HepG2 (cell line): ENCODE results near the gene ZNF444. TPM values are rescaled to one million over a fixed set of nuclear protein-coding genes. Genes with fewer than 3 reads are reported as not detected.

Source experiments
- DNMT1 ChIP-seq: sonication (generic); formaldehyde crosslinking; IDR thresholded peaks from 2 replicates; pipeline ENCODE4 v1.5.1; 2020; ENCODE audit warnings: mild to moderate bottlenecking, missing genetic modification reagents
- E2F1 ChIP-seq: sonication (generic); formaldehyde crosslinking; IDR thresholded peaks from 2 replicates; pipeline ENCODE4 v1.5.0; 2020; ENCODE audit warnings: missing genetic modification reagents
- GLMP ChIP-seq: sonication (generic); formaldehyde crosslinking; IDR thresholded peaks from 2 replicates; pipeline ENCODE4 v1.9.0; 2021; ENCODE audit warnings: missing genetic modification reagents, mild to moderate bottlenecking, borderline replicate concordance
- IKZF5 ChIP-seq: IDR thresholded peaks from 2 replicates; pipeline ENCODE4 v1.6.1; 2018; ENCODE audit warnings: missing genetic modification reagents, mild to moderate bottlenecking, missing compliant biosample characterization
- KDM6A ChIP-seq: IDR thresholded peaks from 2 replicates; pipeline ENCODE4 v1.6.1; 2016; ENCODE audit warnings: low read depth
- MTA3 ChIP-seq: sonication (generic); formaldehyde crosslinking; IDR thresholded peaks from 2 replicates; pipeline ENCODE4 v1.4.0; 2020; ENCODE audit warnings: missing genetic modification reagents
- NCOA5 ChIP-seq: sonication (generic); formaldehyde crosslinking; IDR thresholded peaks from 2 replicates; pipeline ENCODE4 v1.4.0; 2020; ENCODE audit warnings: missing genetic modification reagents
- PHF20 ChIP-seq: sonication (generic); formaldehyde crosslinking; IDR thresholded peaks from 2 replicates; pipeline ENCODE4 v1.5.0; 2020; ENCODE audit warnings: mild to moderate bottlenecking, missing genetic modification reagents
- RBFOX2 ChIP-seq: fragments of 200-400 bp; formaldehyde crosslinking; IDR thresholded peaks from 2 replicates; pipeline ENCODE4 v1.6.1; 2017; ENCODE audit warnings: low read depth, mild to moderate bottlenecking, low read length
- SALL1 ChIP-seq: sonication (generic); formaldehyde crosslinking; IDR thresholded peaks from 2 replicates; pipeline ENCODE4 v1.8.0; 2022; ENCODE audit warnings: mild to moderate bottlenecking, missing genetic modification reagents
- SMC3 ChIP-seq: IDR thresholded peaks from 2 replicates; pipeline ENCODE4 v1.6.1; 2011; ENCODE audit warnings: low read length, improper control_type of control experiment
- SRSF1 ChIP-seq: fragments of 200-400 bp; formaldehyde crosslinking; optimal IDR thresholded peaks from 2 replicates; pipeline ENCODE3; 2017; ENCODE audit warnings: mild to moderate bottlenecking, low read depth, low read length, moderate library complexity
- STAG1 ChIP-seq: sonication (generic); formaldehyde crosslinking; IDR thresholded peaks from 2 replicates; pipeline ENCODE4 v1.4.0; 2020; ENCODE audit warnings: missing genetic modification reagents
- TBP ChIP-seq: sonication (generic); formaldehyde crosslinking; IDR thresholded peaks from 2 replicates; pipeline ENCODE4 v1.5.0; 2020; ENCODE audit warnings: missing genetic modification reagents
- TEAD3 ChIP-seq: optimal IDR thresholded peaks from 2 replicates; pipeline ENCODE3; 2016; ENCODE audit warnings: borderline replicate concordance
- TERF1 ChIP-seq: sonication (generic); formaldehyde crosslinking; IDR thresholded peaks from 2 replicates; pipeline ENCODE4 v1.8.0; 2022; ENCODE audit warnings: mild to moderate bottlenecking, missing genetic modification reagents, moderate library complexity
- ZKSCAN1 ChIP-seq: fragments of 150-350 bp; IDR thresholded peaks from 2 replicates; pipeline ENCODE4 v1.6.1; 2014; ENCODE audit warnings: low read length
- ZNF20 ChIP-seq: sonication (generic); formaldehyde crosslinking; IDR thresholded peaks from 2 replicates; pipeline ENCODE4 v1.4.0; 2020; ENCODE audit warnings: mild to moderate bottlenecking, moderate library complexity, missing genetic modification reagents
- ZNF280B ChIP-seq: sonication (generic); formaldehyde crosslinking; IDR thresholded peaks from 2 replicates; pipeline ENCODE4 v1.5.0; 2020; ENCODE audit warnings: missing genetic modification reagents, mild to moderate bottlenecking, borderline replicate concordance
- ZNF281 ChIP-seq: sonication (generic); formaldehyde crosslinking; IDR thresholded peaks from 2 replicates; pipeline ENCODE4 v1.4.0; 2020; ENCODE audit warnings: missing genetic modification reagents, borderline replicate concordance
- ZNF816 ChIP-seq: sonication (generic); formaldehyde crosslinking; IDR thresholded peaks from 2 replicates; pipeline ENCODE4 v1.8.0; 2022; ENCODE audit warnings: missing genetic modification reagents, mild to moderate bottlenecking, borderline replicate concordance
- ZNF878 ChIP-seq: sonication (generic); formaldehyde crosslinking; IDR thresholded peaks from 2 replicates; pipeline ENCODE4 v1.8.1; 2023; ENCODE audit warnings: mild to moderate bottlenecking, missing genetic modification reagents, moderate library complexity
- polyA plus RNA-seq, 8 experiments: library from polyadenylated mRNA; depleted of rRNA in 3 of 8; stranded (reverse) in 7 of 8; unstranded in 1 of 8; fragments of >200 nt; fragmentation: Illumina TruSeq in 4 of 8; extraction: Trizol in 4 of 8; gene quantifications; 2 replicates each; pipeline versions ENCODE4 v1.2.1 to v1.2.3, GENCODE V29; 2011 to 2016; ENCODE audit warnings: low read depth in 4 of 8, missing spikeins in 1 of 8, mixed read lengths in 1 of 8; ENCODE audit not compliant: insufficient read depth in 1 of 8
- total RNA-seq, 5 experiments: library from RNA; depleted of rRNA; stranded (reverse); fragments of >200 nt; fragmentation: Illumina TruSeq; extraction: Trizol; gene quantifications; 2 replicates each; pipeline ENCODE4 v1.2.3, GENCODE V29; 2016; ENCODE audit warnings: low read depth in 1 of 5

The ZNF444 gene
- total and polyA plus RNA-seq, 2 of the 13 experiments (the other 11 are each of a cell fraction or from before 2014, with no cell fraction given), result 27.4 to 30.3 TPM

GRCh38 chr19:56105090-56105701, 35.9 kb upstream of the ZNF444 start (continued):
- TF ChIP-seq GLMP (CRISPR knock-in tag) (no peak), ZNF878 (CRISPR knock-in tag) (no peak), E2F1 (CRISPR knock-in tag) (no peak), STAG1 (CRISPR knock-in tag) (peak; percentile 81), ZNF816 (no peak), SRSF1 (no peak), SALL1 (CRISPR knock-in tag) (peak; percentile 78), SMC3 (peak; percentile 75), NCOA5 (CRISPR knock-in tag) (no peak), DNMT1 (CRISPR knock-in tag) (no peak), IKZF5 (CRISPR knock-in tag) (peak; percentile 57; the same call in 1 of the 2 replicates), ZNF20 (CRISPR knock-in tag) (no peak), TBP (CRISPR knock-in tag) (no peak), ZNF281 (peak; percentile 24; the same call in 1 of the 2 replicates), TERF1 (no peak), ZNF280B (CRISPR knock-in tag) (no peak), KDM6A (CRISPR knock-in tag) (no peak), RBFOX2 (no peak), PHF20 (CRISPR knock-in tag) (no peak), ZKSCAN1 (no peak), TEAD3 (CRISPR knock-in tag) (no peak), MTA3 (CRISPR knock-in tag) (no peak)
